GM18873 (cell line): ENCODE data around the gene NSUN7.
"Not testable (repeated sequence)": the region's sequence is repeated elsewhere in the genome, so short reads cannot be mapped to it uniquely, and the experiment has no call there.

Experiments
- ATAC-seq: cut with Tn5 transposase; IDR thresholded peaks from one replicate; pipeline ENCODE4 v1.9.1; 2021; ENCODE audit warnings: mild to moderate bottlenecking, moderate library complexity, moderate number of reproducible peaks; ENCODE audit not compliant: unreplicated experiment, low FRiP score

The NSUN7 gene

GRCh38 chr4:40812386-40812785 is 62.6 kb downstream of the NSUN7 start:
- no peak for ATAC-seq

- ATAC-seq = no peak
These were observed 63.1 kb downstream of the NSUN7 start for GRCh38 chr4:40812856-40813255.

GRCh38 chr4:40817157-40817556 is 67.4 kb downstream of the NSUN7 start:
- not testable (repeated sequence) for ATAC-seq

- ATAC-seq = no peak
These were observed 70.3 kb downstream of the NSUN7 start for GRCh38 chr4:40820101-40820500.

- no peak for ATAC-seq
These were observed 72.8 kb downstream of the NSUN7 start for GRCh38 chr4:40822420-40823166.

- ATAC-seq = no peak
These were observed 75.5 kb downstream of the NSUN7 start for GRCh38 chr4:40825014-40825838.

GRCh38 chr4:40826821-40827220 is 77.1 kb downstream of the NSUN7 start:
- no peak for ATAC-seq

- ATAC-seq = no peak
These were observed 78.0 kb downstream of the NSUN7 start for GRCh38 chr4:40827758-40828157.

- ATAC-seq = no peak
These were observed 78.9 kb downstream of the NSUN7 start for GRCh38 chr4:40828661-40829060.

GRCh38 chr4:40829586-40829985 is 79.8 kb downstream of the NSUN7 start:
- no peak for ATAC-seq

GRCh38 chr4:40831146-40831907 is 81.6 kb downstream of the NSUN7 start:
- ATAC-seq = no peak

- ATAC-seq = no peak
These were observed 82.4 kb downstream of the NSUN7 start for GRCh38 chr4:40832175-40832574.

- no peak for ATAC-seq
These were observed 83.5 kb downstream of the NSUN7 start for GRCh38 chr4:40833212-40833611.

GRCh38 chr4:40837094-40837870 is 87.5 kb downstream of the NSUN7 start:
- no peak for ATAC-seq

- no peak for ATAC-seq
These were observed 89.0 kb downstream of the NSUN7 start for GRCh38 chr4:40838742-40839141.

GRCh38 chr4:40840255-40840984 is 90.7 kb downstream of the NSUN7 start:
- no peak for ATAC-seq

- ATAC-seq = peak; percentile 59
These were observed 91.3 kb downstream of the NSUN7 start for GRCh38 chr4:40840985-40841571.

- no peak for ATAC-seq
These were observed 92.6 kb downstream of the NSUN7 start for GRCh38 chr4:40842318-40842717.

GRCh38 chr4:40842725-40843423 is 93.1 kb downstream of the NSUN7 start:
- no peak for ATAC-seq
